ENCODE measurements around the gene CXXC5. TPM values are rescaled to one million over a fixed set of nuclear protein-coding genes. Genes with fewer than 3 reads are reported as not detected.

The CXXC5 gene
- total RNA-seq, 6 donors from 2014 or later, result 25.7 to 39.5 (median 33.0) TPM

DNA sequence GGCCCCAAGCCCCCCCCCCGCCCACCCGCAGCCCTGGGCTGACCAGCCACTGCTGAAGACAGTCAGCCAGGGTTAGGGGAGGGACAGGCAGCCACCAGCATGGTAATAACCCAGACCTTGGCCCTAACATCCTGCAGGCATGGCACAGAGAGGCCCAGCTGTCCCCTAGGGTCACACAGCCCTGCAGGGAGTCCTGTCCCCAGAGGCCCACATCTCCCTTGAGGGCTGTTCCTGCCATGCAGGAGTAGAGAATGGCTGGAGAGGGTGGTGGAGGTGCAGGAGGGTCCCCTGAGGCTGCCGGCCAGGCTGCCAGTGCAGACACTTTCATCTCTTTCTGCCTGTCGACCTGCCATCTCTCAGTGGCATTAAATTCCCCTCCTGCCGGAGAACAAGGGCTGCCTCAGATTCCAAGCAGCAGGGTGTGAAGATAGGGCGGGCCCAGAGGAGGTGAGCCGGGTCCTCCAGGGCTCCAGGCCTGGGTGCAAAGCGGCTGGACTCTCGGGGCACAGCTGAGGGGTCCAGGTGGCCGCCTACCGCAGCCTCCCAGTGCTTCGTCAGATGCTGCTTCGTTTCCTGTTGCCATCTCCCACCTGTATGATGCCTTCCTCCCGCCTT lies 40.0 kb downstream of the CXXC5 start:
- H3K36me3 ChIP-seq, result peaks cover 0 to 10% (median 1%) of the 10 kb centered on the region in 4 donors
- no peak overlapping the region for H3K4me3 ChIP-seq
- WGBS, 2 donors, result 69 to 86% methylated on average over 1 to 14 of the region's 14 CpGs
- TF ChIP-seq, protein P1, sequence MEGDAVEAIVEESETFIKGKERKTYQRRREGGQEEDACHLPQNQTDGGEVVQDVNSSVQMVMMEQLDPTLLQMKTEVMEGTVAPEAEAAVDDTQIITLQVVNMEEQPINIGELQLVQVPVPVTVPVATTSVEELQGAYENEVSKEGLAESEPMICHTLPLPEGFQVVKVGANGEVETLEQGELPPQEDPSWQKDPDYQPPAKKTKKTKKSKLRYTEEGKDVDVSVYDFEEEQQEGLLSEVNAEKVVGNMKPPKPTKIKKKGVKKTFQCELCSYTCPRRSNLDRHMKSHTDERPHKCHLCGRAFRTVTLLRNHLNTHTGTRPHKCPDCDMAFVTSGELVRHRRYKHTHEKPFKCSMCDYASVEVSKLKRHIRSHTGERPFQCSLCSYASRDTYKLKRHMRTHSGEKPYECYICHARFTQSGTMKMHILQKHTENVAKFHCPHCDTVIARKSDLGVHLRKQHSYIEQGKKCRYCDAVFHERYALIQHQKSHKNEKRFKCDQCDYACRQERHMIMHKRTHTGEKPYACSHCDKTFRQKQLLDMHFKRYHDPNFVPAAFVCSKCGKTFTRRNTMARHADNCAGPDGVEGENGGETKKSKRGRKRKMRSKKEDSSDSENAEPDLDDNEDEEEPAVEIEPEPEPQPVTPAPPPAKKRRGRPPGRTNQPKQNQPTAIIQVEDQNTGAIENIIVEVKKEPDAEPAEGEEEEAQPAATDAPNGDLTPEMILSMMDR (IDR thresholded peaks at IDR 0.05), result no peak
- TF ChIP-seq POLR2AphosphoS5 (IDR thresholded peaks at IDR 0.05) (no peak), POLR2A (IDR thresholded peaks at IDR 0.05) (no peak), EP300 (IDR thresholded peaks at IDR 0.05) (no peak)
- no peak overlapping the region for H3K27ac ChIP-seq
- DNase-seq (peak in 1 of 2 donors; percentile 43), ATAC-seq (ENCODE audit: low FRiP score in 2 of 2) (no peak)
- H3K27me3 ChIP-seq, result no peaks in the 10 kb centered on the region
- no peaks in the 10 kb centered on the region for H3K9me3 ChIP-seq
- H3K4me1 ChIP-seq, result peaks cover 7 to 25% (median 9%) of the 10 kb centered on the region in 4 donors

DNA sequence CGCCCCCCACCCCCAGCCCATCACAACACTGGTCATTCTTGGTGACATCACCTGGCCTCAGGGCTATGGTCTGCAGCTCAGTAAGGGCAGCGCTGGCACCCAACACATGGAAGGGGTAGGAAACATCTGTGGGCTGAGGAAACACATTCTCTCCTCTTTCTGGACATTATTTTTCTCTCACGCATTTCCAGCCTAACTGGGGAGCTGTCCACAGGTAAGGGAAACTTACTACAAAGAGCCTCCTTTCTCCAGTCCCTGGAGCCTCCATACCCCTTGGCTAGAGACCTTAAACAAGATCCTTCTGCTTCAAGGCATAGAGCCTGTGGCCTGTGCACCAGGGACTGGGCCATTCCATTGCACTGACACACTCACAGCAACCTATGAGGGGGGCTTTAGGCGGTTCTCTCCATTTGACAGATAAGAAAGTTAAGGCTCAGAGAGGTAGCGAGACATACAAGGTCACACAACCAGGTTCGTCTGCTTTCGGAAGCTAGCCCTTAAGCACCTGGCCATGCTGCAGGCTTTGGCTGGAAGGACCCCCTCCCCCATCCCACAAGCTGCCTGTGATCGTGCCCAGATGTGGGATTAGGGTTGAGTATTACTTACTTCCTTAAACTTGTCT lies 40.7 kb downstream of the CXXC5 start:
- 69 to 71% methylated on average over 8 of the region's 8 CpGs for WGBS, 2 donors
- Histone ChIP-seq H3K4me3 (no peak overlapping the region), H3K27me3 (no peaks in the 10 kb centered on the region), H3K4me1 (peaks cover 7 to 25% (median 9%) of the 10 kb centered on the region in 4 donors), H3K27ac (no peak overlapping the region), H3K9me3 (no peaks in the 10 kb centered on the region), H3K36me3 (peaks cover 0 to 4% (median 0%) of the 10 kb centered on the region in 4 donors)
- no peak for TF ChIP-seq EP300 (IDR thresholded peaks at IDR 0.05)
- TF ChIP-seq POLR2AphosphoS5 (IDR thresholded peaks at IDR 0.05), result no peak
- TF ChIP-seq, protein P1 (IDR thresholded peaks at IDR 0.05), result no peak
- no peak for TF ChIP-seq POLR2A (IDR thresholded peaks at IDR 0.05)
- ATAC-seq (ENCODE audit: low FRiP score in 2 of 2) (no peak), DNase-seq (no peak)

DNA sequence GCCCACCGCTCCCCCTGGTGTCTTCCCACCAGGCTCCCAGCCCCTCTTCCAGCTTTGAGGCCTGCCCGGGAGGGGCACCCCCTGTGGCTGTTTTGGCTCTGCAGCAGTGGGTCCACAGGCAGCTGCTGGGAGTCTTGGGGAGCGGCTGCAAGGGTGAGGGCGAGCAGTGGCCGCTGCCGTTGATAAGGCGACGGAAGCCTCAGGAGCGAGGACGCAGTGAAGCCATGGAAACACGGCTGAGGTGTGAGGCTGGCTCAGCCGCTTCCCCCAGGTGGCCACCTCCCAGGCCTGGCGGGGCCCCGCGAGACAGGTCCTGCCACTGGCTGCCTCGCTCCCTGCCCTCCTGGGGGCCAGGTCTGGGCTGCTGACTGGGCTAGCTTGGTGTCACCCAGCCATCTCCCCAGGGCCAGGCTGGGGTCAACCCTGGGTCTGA lies 41.5 kb downstream of the CXXC5 start:
- no peak for ATAC-seq (ENCODE audit: low FRiP score in 2 of 2)
- H3K27ac ChIP-seq, result no peak overlapping the region
- WGBS, 2 donors, result 36 to 71% methylated on average over 7 to 16 of the region's 16 CpGs
- H3K4me1 ChIP-seq, result peaks cover 7 to 25% (median 9%) of the 10 kb centered on the region in 4 donors
- TF ChIP-seq POLR2A (IDR thresholded peaks at IDR 0.05) (peak in 1 of 4 donors; percentile 13), EP300 (IDR thresholded peaks at IDR 0.05) (no peak), POLR2AphosphoS5 (IDR thresholded peaks at IDR 0.05) (no peak)
- TF ChIP-seq, protein P1 (IDR thresholded peaks at IDR 0.05), result no peak
- no peaks in the 10 kb centered on the region for H3K9me3 ChIP-seq
- DNase-seq, result peak in 1 of 2 donors; percentile 82
- H3K27me3 ChIP-seq, result no peaks in the 10 kb centered on the region
- no peak overlapping the region for H3K4me3 ChIP-seq
- no peaks in the 10 kb centered on the region for H3K36me3 ChIP-seq

DNA sequence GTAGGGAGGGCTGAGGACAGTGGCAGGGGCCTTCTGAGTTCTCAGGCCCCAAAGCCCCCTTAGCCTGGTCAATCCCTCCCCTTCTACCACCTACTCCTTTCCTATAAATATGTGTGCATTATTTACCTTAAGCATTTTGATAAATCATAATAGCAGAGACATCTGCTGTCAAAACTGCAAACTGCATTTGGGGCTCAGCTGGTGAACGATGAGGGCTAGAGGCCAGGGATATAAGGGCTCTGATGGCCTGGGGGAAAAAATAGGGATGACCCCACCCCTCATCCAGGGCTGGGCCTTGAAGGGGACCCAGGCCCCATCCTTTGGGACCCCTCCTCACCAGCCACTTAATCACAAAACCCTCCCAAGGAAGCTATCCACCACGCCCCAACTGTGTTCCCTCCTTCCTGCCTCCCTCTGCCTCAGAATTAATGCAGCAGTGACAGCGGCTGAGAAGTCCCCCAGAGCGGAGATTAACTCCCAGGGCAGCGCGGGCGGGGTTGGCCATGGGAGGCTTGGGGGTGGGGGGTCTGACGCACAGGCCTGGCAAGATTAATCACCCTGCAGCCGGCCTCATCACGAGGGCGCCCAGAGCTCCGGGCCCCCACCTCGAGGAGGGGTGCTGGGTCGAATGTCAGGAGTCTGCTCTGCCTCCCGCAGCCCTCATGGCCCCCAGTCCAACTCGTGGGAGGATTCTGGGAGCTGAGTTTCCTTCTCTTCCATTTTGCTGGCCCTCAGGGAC lies 42.1 kb downstream of the CXXC5 start:
- H3K27ac ChIP-seq, result peak overlapping the region in 1 of 4 donors; percentile 24
- no peak overlapping the region for H3K4me3 ChIP-seq
- peak in 1 of 2 donors; percentile 20 for ATAC-seq (ENCODE audit: low FRiP score in 2 of 2)
- no peaks in the 10 kb centered on the region for H3K27me3 ChIP-seq
- 18 to 19% methylated on average over 9 to 16 of the region's 16 CpGs for WGBS, 2 donors
- no peaks in the 10 kb centered on the region for H3K36me3 ChIP-seq
- no peaks in the 10 kb centered on the region for H3K9me3 ChIP-seq
- TF ChIP-seq, protein P1 (IDR thresholded peaks at IDR 0.05), result peak in 4 of 6 experiments; percentile 43 to 73 (median 62)
- TF ChIP-seq EP300 (IDR thresholded peaks at IDR 0.05), result no peak
- DNase-seq, result peak in 1 of 2 donors; percentile 74
- H3K4me1 ChIP-seq, result peaks cover 7 to 25% (median 9%) of the 10 kb centered on the region in 4 donors
